GM12801 (cell line): ENCODE data around the gene SMAD7.

Experiments used
- CTCF ChIP-seq: IDR thresholded peaks from one replicate; pipeline ENCODE4 v1.5.1; 2011; ENCODE audit warnings: control low read depth; ENCODE audit not compliant: insufficient read length; ENCODE audit errors: extremely low read depth

SMAD7 gene

GRCh38 chr18:48957136-48957535 lies 6.4 kb upstream of the SMAD7 start:
- no peak for TF ChIP-seq CTCF

- TF ChIP-seq CTCF, result no peak
These were observed 5.6 kb upstream of the SMAD7 start for GRCh38 chr18:48956356-48956755.

- TF ChIP-seq CTCF, result no peak
These were observed 5.1 kb upstream of the SMAD7 start for GRCh38 chr18:48955830-48956261.

GRCh38 chr18:48954886-48955819 lies 4.4 kb upstream of the SMAD7 start:
- TF ChIP-seq CTCF, result no peak

GRCh38 chr18:48953104-48953706 lies 2.4 kb upstream of the SMAD7 start:
- no peak for TF ChIP-seq CTCF

GRCh38 chr18:48952287-48953103 lies 1.7 kb upstream of the SMAD7 start:
- TF ChIP-seq CTCF, result no peak
